Pancreas (tissue), 10 donors: ENCODE measurements around the gene OVCA2. TPM values are rescaled to one million over a fixed set of nuclear protein-coding genes. Genes with fewer than 3 reads are reported as not detected.

Source experiments
- ATAC-seq, 4 donors: fragments of 200-7000 bp; cut with Tn5 transposase; one replicate each; pipeline versions ENCODE4 v1.8.0 to v1.9.1; 2020; ENCODE audit warnings: mild to moderate bottlenecking in 4 of 4, moderate library complexity in 4 of 4
- DNase-seq, 6 donors: peaks; one replicate each; pipeline ENCODE4 v3.0.0-alpha.2; 2020
- FAIRE-seq: peaks from 2 replicates; lab custom pipeline; 2012; peaks lifted over from hg19 to GRCh38; lab: Jason Lieb, UNC
- H3K27ac ChIP-seq, 4 donors: fragments of 200-600 bp; sonication (generic); 1 replicate in 3 of 4; 2 replicates in 1 of 4; pipeline versions ENCODE4 v1.5.0 to v1.8.0; 2020
- H3K27me3 ChIP-seq, 4 donors: fragments of 200-600 bp; one replicate each; pipeline ENCODE4 v1.8.0; 2021
- H3K36me3 ChIP-seq, 3 donors: fragments of 200-600 bp; sonication (generic) in 1 of 3; one replicate each; pipeline versions ENCODE4 v1.5.0 to v1.8.0; 2020 to 2021
- H3K4me1 ChIP-seq, 3 donors: fragments of 200-600 bp; one replicate each; pipeline ENCODE4 v1.8.0; 2021
- H3K4me3 ChIP-seq, 4 donors: fragments of 200-600 bp; sonication (generic) in 2 of 4; one replicate each; pipeline versions ENCODE4 v1.5.0 to v1.8.0; 2020 to 2021
- H3K9me3 ChIP-seq, 4 donors: fragments of 200-600 bp; one replicate each; pipeline ENCODE4 v1.8.0; 2021
- CTCF ChIP-seq, 4 donors: fragments of 200-600 bp; sonication (generic) in 3 of 4; IDR thresholded peaks; one replicate each; pipeline versions ENCODE4 v1.5.0 to v1.8.0; 2021; ENCODE audit warnings: antibody characterized with exemption in 4 of 4
- WGBS, 2 donors: extraction: QIAGEN DNeasy Blood & Tissue Kit; methylation state at CpG; one replicate each; pipeline ENCODE4 v1.1.7; 2013; 5-methylcytosine and 5-hydroxymethylcytosine counted together
- intact Hi-C, 3 donors: fragments of 100-400 bp; cut with DNase I; formaldehyde crosslinking; loops; one replicate each; pipeline versions ENCODE4 v1.11.1 to v1.14.2; 2022
- polyA plus RNA-seq, 2 donors: library from polyadenylated mRNA; stranded (reverse); fragments of 200-250 nt; gene quantifications; one replicate each; pipeline ENCODE4 v1.2.3, GENCODE V29; 2013
- total RNA-seq, 6 donors: library from RNA; stranded (reverse); fragmentation: NEBNext Ultra II Directional in 4 of 6; extraction: Animal tissue kit (Norgen Biotek cat#: 25700) in 4 of 6; gene quantifications; one replicate each; pipeline versions ENCODE4 v1.2.1 to v1.2.4, GENCODE V29; 2021 to 2023
- donor health status: healthy with polysubstance abuse.
- donor health status: DM: no; HTN: no; CAD: no; lungs with moderate emphysema.
- donor health status: DM: no; HTN: no; CAD: no.
- donor health status: control.
- donor health status: control.
- donor health status: Bipolar disorder and iron deficiency.
- donor health status: DM: yes; HTN: yes; CAD: no.
- donor health status: DM: no; HTN: no; CAD: no.
- donor health status: DM: no; HTN: no; CAD: no.
- donor health status: DM: yes; HTN: yes; CAD: no.

OVCA2 gene
- total and polyA plus RNA-seq, 8 donors: 10.4 to 79.3 (median 18.6) TPM

DNA sequence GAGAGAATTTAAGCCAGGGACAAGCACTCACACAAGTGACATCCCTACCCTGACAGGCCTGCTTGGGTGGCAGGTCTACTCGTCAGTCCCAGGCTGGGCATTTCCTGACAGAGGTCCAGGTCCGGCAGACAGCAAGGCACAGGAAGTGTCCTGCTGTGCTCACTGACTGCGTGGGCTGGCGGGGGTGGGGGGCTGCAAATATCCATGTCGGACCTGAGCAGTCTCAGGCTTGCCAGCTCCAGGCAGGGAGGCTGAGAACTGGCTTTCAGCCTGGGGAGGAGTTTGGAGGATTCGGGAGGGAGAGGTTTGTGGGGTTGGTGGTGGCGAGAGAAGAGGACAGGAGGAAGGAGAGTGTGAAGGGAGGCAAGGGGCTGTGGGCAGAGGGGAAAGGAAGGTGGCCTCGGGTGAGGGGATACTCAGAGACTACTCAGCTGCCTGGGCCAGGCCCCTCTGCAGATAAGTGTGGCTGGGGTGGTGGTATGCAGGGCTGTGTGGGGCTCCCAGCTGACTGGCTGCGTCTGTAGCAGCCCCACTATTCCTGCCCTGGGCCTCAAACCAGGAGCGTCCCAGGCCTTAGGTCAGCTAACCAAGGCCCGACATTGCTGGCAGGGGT, 20.9 kb downstream of the OVCA2 start:
- no peak for FAIRE-seq
- Histone ChIP-seq H3K27me3 (peaks cover 0 to 3% (median 0%) of the 10 kb centered on the region in 4 donors), H3K4me1 (no peaks in the 10 kb centered on the region), H3K27ac (no peak overlapping the region), H3K36me3 (peaks cover 0 to 21% (median 0%) of the 10 kb centered on the region in 3 donors), H3K9me3 (no peaks in the 10 kb centered on the region), H3K4me3 (no peak overlapping the region)
- no peak for ATAC-seq
- WGBS, 2 donors: 80 to 83% methylated on average over 11 of the region's 11 CpGs
- DNase-seq: no peak
- TF ChIP-seq CTCF (IDR thresholded peaks at IDR 0.05): no peak
- intact Hi-C loops: loop anchor here in 1 of 3 donors (10.0 kb wide), 1 partner anchor 172 kb away; no protein-coding TSS in a partner anchor

DNA sequence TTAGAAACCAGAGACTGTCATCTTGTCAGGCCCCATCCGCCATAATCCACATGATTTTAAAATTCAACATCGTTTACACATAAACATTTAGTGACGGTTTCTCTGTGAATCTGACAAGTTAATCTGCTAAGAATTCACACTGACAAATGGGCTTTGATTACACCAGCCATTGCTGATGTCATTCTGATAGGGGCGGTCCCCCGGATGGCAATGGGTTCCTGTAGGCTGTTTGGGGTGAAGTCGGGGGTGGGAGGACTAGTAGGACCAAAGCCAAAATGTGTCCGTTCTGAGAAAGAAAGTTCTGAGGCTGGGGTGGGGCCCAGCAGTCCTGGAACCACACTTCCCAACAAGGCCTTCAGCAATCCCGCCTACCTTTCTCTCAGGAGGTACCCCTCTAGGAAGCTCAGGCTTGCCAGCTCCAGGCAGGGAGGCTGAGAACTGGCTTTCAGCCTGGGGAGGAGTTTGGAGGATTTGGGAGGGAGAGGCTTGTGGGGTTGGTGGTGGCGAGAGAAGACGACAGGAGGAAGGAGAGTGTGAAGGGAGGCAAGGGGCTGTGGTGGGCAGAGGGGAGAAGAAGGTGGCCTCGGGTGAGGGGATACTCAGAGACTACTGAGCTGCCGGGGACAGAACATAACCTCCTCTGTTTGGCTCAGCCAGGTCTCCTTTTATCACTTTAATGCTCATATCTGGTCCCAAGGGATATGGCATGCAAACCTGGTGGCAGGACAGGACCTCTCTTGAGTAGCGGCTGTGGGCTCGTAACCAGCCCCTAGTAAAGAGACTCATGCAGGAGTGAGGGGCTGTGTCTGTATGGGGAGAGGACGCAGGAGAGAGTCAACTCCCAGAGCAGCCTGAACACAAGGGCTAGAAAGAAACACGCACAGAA, 21.7 kb downstream of the OVCA2 start:
- Histone ChIP-seq H3K27ac (no peak overlapping the region), H3K4me1 (no peaks in the 10 kb centered on the region), H3K4me3 (no peak overlapping the region), H3K9me3 (no peaks in the 10 kb centered on the region), H3K36me3 (peaks cover 0 to 21% (median 0%) of the 10 kb centered on the region in 3 donors), H3K27me3 (no peaks in the 10 kb centered on the region)
- no peak for TF ChIP-seq CTCF (IDR thresholded peaks at IDR 0.05)
- DNase-seq: no peak
- WGBS, 2 donors: 84% methylated on average over 16 of the region's 16 CpGs
- intact Hi-C loops: loop anchor here in 1 of 3 donors (10.0 kb wide), 1 partner anchor 171 kb away; no protein-coding TSS in a partner anchor
- FAIRE-seq: no peak
- no peak for ATAC-seq

GRCh38 chr17:2064147-2064489, 22.3 kb downstream of the OVCA2 start:
- Histone ChIP-seq H3K27me3 (no peaks in the 10 kb centered on the region), H3K9me3 (no peaks in the 10 kb centered on the region), H3K27ac (no peak overlapping the region), H3K4me3 (no peak overlapping the region), H3K4me1 (no peaks in the 10 kb centered on the region), H3K36me3 (peaks cover 0 to 21% (median 0%) of the 10 kb centered on the region in 3 donors)
- 67 to 73% methylated on average over 5 of the region's 5 CpGs for WGBS, 2 donors
- intact Hi-C loops: loop anchor here in 1 of 3 donors (10.0 kb wide), 1 partner anchor 171 kb away; no protein-coding TSS in a partner anchor
- DNase-seq (no peak), ATAC-seq (no peak), FAIRE-seq (no peak)
- no peak for TF ChIP-seq CTCF (IDR thresholded peaks at IDR 0.05)

DNA sequence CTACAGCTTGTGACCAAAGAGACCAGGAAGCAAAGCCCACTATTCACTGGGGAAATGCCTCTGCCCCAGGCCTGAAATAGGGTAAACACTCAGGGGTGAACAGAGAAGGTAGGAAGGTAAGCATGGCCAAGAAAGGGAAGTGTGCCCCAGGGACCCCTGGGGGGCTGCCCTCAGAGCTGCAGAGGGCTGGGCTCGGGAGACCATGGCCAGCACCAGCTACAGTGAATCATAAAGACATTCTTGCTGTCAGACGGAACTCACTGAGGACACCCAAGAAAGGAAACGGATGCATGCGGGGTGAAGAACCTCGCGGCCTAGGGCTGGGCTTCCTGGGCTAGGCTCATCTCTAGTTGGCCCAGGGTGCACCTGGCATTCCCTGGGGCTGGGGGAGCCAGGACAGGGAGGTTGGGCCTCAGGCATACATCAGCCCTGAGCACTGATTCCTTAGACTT, 22.7 kb downstream of the OVCA2 start:
- no peak for TF ChIP-seq CTCF (IDR thresholded peaks at IDR 0.05)
- no peak overlapping the region for H3K4me3 ChIP-seq
- 89 to 92% methylated on average over 6 of the region's 6 CpGs for WGBS, 2 donors
- no peaks in the 10 kb centered on the region for H3K27me3 ChIP-seq
- H3K4me1 ChIP-seq: no peaks in the 10 kb centered on the region
- no peak overlapping the region for H3K27ac ChIP-seq
- ATAC-seq (no peak), FAIRE-seq (no peak), DNase-seq (no peak)
- no peaks in the 10 kb centered on the region for H3K9me3 ChIP-seq
- intact Hi-C loops: loop anchor here in 1 of 3 donors (10.0 kb wide), 1 partner anchor 170 kb away; no protein-coding TSS in a partner anchor
- peaks cover 0 to 21% (median 0%) of the 10 kb centered on the region in 3 donors for H3K36me3 ChIP-seq
